ENCODE measurements around the gene GDPD1. TPM values are rescaled to one million over a fixed set of nuclear protein-coding genes. Genes with fewer than 3 reads are reported as not detected.
A peak's percentile ranks its signal among the peaks of the same experiment; 100 is the strongest.
"Not testable (repeated sequence)": the region's sequence is repeated elsewhere in the genome, so short reads cannot be mapped to it uniquely, and the experiment has no call there.

Gene GDPD1
- total RNA-seq, 2 donors from 2014 or later, result 2.0 to 4.3 TPM

GRCh38 chr17:59234631-59235030 lies 14.3 kb downstream of the GDPD1 start:
- DNase-seq (no peak), ATAC-seq (no peak)
- intact Hi-C loops (cut with DNase I), result no loop called here

GRCh38 chr17:59238906-59239305 lies 18.6 kb downstream of the GDPD1 start:
- DNase-seq (no peak), ATAC-seq (no peak)
- intact Hi-C loops (cut with DNase I), result no loop called here

- DNase-seq (no peak), ATAC-seq (no peak)
- intact Hi-C loops (cut with DNase I), result no loop called here
These were observed 23.8 kb downstream of the GDPD1 start for GRCh38 chr17:59244081-59244480.

GRCh38 chr17:59254742-59255141 lies 34.4 kb downstream of the GDPD1 start:
- DNase-seq, result no peak

DNA sequence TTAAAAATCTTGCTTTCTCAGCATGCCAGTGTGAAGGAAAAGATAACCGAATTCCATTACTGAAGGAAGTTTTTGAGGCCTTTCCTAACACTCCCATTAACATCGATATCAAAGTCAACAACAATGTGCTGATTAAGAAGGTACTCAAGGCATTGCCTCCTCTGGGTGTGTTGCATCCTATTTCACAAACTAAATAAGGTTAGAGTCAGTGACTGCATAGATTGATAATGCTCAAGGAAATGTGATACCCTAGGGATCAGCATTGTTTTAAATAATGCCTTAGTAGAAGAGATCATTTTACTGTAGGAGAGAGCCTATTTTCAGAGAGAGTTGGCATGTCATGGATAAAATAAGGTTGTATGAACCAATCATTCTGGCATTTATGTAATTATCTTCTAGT lies 36.8 kb downstream of the GDPD1 start:
- no peak for ATAC-seq
- intact Hi-C loops (cut with DNase I), result no loop called here

More at GRCh38 chr17:59254742-59255141, 34.4 kb downstream of the GDPD1 start:
- ATAC-seq, result no peak
- intact Hi-C loops (cut with DNase I), result no loop called here

DNA sequence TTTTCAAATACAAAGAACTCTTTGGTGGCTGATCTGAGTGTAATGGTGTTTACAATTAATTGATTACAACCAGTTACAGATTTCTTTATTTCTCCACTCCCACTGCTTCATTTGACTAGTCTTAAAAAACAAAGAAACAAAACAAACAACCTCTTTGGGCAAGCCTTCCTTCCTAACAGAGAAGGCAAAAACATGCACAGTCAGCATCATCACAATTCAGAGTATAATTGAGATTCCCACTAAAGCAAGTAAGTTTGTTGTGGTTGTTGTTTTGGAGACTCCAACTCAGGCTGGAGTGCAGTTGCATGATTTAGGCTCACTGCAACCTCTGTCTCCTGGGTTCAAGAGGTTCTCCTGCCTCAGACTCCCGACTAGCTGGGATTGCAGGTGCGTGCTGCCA lies 40.4 kb downstream of the GDPD1 start:
- intact Hi-C loops (cut with DNase I), result no loop called here
- ATAC-seq (no peak), DNase-seq (no peak)

More for the DNA sequence above, 36.8 kb downstream of the GDPD1 start:
- DNase-seq, result no peak

- no peak for ATAC-seq
- DNase-seq, result no peak
- intact Hi-C loops (cut with DNase I), result no loop called here
These were observed 46.4 kb downstream of the GDPD1 start for GRCh38 chr17:59266745-59267144.

DNA sequence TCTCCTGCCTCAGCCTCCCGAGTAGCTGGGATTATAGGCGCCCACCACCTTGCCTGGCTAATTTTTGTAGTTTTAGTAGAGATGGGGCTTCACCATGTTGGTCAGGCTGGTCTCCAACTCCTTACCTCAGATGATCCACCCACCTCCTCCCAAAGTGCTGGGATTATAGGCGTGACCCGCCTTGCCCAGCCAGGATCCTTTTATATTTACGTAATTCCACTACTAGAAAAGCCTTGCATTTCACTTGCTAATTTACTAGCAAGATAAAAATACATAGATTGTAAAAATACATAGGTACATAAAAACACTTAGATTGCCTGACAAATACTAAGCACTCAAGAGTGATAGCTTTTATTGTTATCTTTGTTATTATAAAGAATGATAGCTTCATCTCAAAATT lies 47.5 kb downstream of the GDPD1 start:
- ATAC-seq, result no peak
- no peak for DNase-seq
- intact Hi-C loops (cut with DNase I), result no loop called here

GRCh38 chr17:59275618-59276017 lies 55.3 kb downstream of the GDPD1 start:
- ATAC-seq, result no peak
- intact Hi-C loops (cut with DNase I), result no loop called here
- no peak for DNase-seq

DNA sequence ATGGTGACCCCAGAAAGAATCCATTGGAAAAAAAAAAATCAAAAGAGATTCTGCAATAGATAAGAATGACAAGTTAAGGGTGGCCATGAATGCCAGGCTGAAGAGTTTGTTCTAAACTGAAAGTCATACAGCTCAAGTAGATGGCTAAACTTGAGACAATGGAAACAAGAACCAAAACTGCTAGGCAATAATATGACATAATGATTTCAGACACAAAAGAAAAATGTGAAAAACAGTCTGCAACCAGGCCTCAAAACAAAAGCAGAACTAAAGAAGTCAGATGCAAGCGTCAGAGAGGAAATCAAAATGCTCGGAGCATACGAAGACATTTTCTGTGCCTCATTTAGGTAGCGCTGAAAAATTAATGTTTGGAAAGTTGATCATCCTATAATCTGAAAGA lies 56.7 kb downstream of the GDPD1 start:
- ATAC-seq, result peak in 1 of 2 donors; percentile 56

DNA sequence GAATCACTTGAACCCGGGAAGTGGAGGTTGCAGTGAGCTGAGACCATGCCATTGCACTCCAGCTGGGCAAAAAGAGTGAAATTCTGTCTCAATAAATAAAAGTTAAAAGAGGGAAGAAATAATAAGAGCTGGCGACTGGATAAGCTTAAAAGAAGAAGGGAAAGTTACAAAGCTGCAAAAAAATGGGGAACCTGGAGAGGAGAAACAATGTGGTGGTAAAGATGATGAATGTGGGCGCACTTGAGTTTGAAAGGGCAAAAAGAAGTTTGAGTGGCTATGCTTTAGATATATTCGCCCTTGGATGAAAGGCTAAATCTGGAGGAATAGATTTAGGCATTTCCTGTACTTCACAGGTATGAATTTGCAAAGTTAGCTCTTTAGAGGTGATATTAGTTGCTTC lies 58.1 kb downstream of the GDPD1 start:
- peak in 1 of 2 donors; percentile 29 for ATAC-seq
- intact Hi-C loops (cut with DNase I), result no loop called here

More for the DNA sequence above, 56.7 kb downstream of the GDPD1 start:
- no peak for DNase-seq
- intact Hi-C loops (cut with DNase I), result no loop called here

GRCh38 chr17:59284317-59284716 lies 64.0 kb downstream of the GDPD1 start:
- ATAC-seq, result no peak
- intact Hi-C loops (cut with DNase I), result no loop called here
- no peak for DNase-seq

More for the DNA sequence above, 58.1 kb downstream of the GDPD1 start:
- no peak for DNase-seq

GRCh38 chr17:59287452-59287851 lies 67.1 kb downstream of the GDPD1 start:
- DNase-seq (no peak), ATAC-seq (peak in 1 of 2 donors; percentile 59)
- intact Hi-C loops (cut with DNase I), result no loop called here

DNA sequence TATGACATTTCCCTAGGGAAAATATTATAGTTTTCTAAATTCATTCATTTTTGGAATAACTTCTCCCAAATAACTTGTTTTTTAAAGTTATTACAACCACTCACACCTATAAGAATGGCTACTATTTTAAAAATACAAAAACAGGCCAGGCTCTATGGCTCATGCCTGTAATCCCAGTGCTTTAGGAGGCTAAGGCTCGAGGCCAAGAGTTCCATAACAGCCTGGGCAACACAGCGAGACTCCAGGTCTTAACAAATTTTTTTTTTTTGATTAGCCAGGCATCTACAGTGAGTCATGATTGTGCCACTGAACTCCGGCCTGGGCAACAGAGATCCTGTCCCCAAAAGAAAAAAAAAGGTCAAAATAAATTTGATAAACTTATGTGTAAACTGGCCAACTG lies 67.6 kb downstream of the GDPD1 start:
- intact Hi-C loops (cut with DNase I), result no loop called here
- no peak for DNase-seq
- no peak for ATAC-seq

- intact Hi-C loops (cut with DNase I), result no loop called here
- ATAC-seq (no peak), DNase-seq (no peak)
These were observed 69.6 kb downstream of the GDPD1 start for GRCh38 chr17:59289981-59290301.

DNA sequence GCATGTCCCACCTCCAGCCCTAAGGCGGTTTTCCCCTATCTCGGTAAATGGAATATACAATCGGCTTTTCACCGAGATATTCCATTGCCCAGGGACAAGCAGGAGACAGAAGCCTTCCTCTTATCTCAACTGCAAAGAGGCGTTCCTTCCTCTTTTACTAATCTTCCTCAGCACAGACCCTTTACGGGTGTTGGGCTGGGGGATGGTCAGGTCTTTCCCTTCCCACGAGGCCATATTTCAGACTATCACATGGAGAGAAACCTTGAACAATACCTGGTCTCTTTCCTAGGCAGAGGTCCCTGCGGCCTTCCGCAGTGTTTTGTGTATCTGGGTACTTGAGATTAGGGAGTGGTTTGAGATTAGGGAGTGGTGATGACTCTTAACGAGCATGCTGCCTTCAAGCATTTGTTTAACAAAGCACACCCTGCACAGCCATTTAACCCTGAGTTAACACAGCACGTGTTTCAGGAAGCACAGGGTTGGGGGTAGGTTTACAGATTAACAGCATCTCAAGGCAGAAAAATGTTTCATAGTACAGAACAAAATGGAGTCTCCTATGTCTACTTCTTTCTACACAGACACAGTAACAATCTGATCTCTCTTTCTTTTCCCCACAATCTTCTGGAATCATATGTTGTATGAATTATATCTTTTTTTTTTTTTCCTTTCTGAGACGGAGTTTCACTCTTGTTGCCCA lies 70.1 kb downstream of the GDPD1 start:
- DNase-seq; ATAC-seq; intact Hi-C loops (cut with DNase I): not testable (repeated sequence)

- ATAC-seq, result no peak
- DNase-seq, result no peak
- intact Hi-C loops (cut with DNase I), result no loop called here
These were observed 71.8 kb downstream of the GDPD1 start for GRCh38 chr17:59292174-59292523.

- intact Hi-C loops (cut with DNase I), result no loop called here
- ATAC-seq (no peak), DNase-seq (no peak)
These were observed 75.9 kb downstream of the GDPD1 start for GRCh38 chr17:59296190-59296589.

DNA sequence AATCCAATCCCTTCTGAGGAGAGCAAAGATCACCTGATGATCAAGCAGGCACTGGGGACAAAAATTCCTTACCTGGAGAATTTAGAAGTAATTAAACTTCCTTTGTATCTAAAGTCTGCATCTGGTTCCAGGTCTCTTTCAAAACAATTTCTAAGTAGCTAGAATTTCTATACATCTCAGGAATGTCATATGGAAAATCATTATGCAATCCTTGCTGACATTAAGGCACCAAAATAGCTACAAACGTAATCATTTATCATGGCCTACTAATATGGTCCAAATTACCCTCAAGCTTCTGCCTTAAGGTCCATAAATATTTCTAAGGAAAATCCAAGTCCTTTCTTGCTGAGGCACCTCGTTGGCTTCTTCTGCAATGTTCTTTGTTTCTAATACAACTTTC lies 78.2 kb downstream of the GDPD1 start:
- intact Hi-C loops (cut with DNase I), result no loop called here
- DNase-seq (no peak), ATAC-seq (no peak)

- ATAC-seq, result no peak
- DNase-seq, result no peak
- intact Hi-C loops (cut with DNase I), result no loop called here
These were observed 79.2 kb downstream of the GDPD1 start for GRCh38 chr17:59299400-59300092.

DNA sequence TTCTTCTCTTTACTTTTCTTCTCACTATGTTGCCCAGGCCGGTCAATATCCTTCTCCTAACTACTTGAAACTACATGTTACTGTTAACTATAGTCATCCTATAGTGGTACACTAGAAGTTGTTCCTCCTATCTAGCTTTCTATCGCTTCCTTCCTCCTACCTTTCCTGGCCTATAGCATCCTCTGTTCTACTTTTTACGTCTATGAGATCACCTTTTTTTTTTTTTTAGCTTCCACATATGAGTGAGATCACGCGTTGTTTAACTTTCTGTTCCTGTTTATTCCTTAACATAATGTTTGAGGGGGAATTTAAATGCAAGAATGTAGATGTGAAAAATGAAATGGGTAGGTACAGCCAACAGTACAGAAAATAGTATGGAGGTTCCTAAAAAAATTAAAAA lies 80.6 kb downstream of the GDPD1 start:
- intact Hi-C loops (cut with DNase I), result no loop called here
- no peak for ATAC-seq
- DNase-seq, result no peak
